ENCODE data around the gene ATP8B1.

- TF ChIP-seq CTCF (IDR thresholded peaks at IDR 0.05) (no peak), POLR2A (IDR thresholded peaks at IDR 0.05) (no peak)
Measured at GRCh38 chr18:57677262-57678211, 125.6 kb downstream of the ATP8B1 start.
